ENCODE measurements around the gene RFT1. TPM values are rescaled to one million over a fixed set of nuclear protein-coding genes. Genes with fewer than 3 reads are reported as not detected.

Gene RFT1, protein sequence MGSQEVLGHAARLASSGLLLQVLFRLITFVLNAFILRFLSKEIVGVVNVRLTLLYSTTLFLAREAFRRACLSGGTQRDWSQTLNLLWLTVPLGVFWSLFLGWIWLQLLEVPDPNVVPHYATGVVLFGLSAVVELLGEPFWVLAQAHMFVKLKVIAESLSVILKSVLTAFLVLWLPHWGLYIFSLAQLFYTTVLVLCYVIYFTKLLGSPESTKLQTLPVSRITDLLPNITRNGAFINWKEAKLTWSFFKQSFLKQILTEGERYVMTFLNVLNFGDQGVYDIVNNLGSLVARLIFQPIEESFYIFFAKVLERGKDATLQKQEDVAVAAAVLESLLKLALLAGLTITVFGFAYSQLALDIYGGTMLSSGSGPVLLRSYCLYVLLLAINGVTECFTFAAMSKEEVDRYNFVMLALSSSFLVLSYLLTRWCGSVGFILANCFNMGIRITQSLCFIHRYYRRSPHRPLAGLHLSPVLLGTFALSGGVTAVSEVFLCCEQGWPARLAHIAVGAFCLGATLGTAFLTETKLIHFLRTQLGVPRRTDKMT
- total RNA-seq (2022; extraction: Qiagen RNA extraction), result 25.3 to 28.5 TPM (median 27.4 TPM) in 5 replicates

DNA sequence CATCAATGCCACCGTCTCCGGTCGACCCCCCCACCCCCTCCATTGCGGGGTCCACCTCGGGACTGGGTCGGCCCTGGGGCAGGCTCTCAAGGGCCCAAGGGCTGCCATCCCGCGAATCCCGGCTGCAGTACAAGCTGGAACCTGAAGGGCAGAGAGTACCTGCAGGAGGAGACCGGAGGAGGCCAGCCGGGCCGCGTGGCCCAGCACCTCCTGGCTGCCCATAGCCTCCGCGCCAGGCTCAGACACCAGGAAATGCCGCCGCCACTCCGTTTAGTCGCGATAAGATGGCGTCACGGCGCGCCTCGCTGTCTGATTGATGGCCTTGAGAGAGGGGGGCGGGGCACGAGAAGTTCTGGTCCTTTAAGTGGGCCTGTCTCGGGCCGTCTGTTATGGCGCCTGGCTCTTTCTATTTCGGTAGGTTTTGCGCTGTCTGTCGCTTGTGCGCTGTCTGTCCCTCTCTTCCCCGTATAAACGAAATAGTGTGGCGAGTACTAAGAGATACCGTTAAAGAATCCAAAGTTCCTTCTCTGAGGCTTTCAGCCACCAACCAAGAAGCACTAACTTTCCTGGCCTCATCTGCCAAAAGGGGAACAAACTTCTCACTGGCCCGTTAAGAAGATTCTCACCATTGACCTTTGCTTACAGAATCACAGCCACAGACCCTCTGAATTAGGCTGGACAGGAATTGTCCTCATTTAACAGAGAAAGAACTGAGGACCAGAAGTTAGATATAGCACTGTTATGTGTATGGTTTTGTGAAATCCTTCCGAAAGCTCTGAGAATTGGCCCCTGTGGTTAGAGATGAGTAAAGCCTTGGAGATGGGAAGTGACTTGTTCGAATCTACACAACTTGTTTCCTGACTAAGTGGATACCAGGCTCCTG lies at the start of gene RFT1:
TSS of gene RFT1 (minus strand) at position 257 of the 883 bp plus-strand sequence. CDS start at position 222, 35 bp downstream.

GRCh38 chr3:53160660-53161449 lies 30.6 kb upstream of the RFT1 start, which contains the start of gene PRKCD:
Gene PRKCD, plus strand, starts transcription at chr3:53161209. Its CDS starts 17,214 bp downstream, at chr3:53178423.

GRCh38 chr3:53045518-53046170 lies 84.6 kb downstream of the RFT1 start, which contains the start of gene SFMBT1:
Gene SFMBT1, minus strand, starts transcription at chr3:53046073. Its CDS starts 76,945 bp downstream, at chr3:52969128.

Other genes starting within 250 kb of the RFT1 start
- 7.5 to 9.0 TPM (median 8.5 TPM) in 5 replicates for gene STIMATE, start 232.9 kb downstream of the RFT1 start, total RNA-seq (2022; extraction: Qiagen RNA extraction)
- 8.1 to 12.3 TPM (median 8.5 TPM) in 5 replicates for gene SFMBT1, start 84.4 kb downstream of the RFT1 start, total RNA-seq (2022; extraction: Qiagen RNA extraction)
- gene PRKCD, start 30.8 kb upstream of the RFT1 start, total RNA-seq (2022; extraction: Qiagen RNA extraction), result 39.7 to 48.1 TPM (median 43.5 TPM) in 5 replicates
- gene TKT, start 125.6 kb upstream of the RFT1 start, total RNA-seq (2022; extraction: Qiagen RNA extraction), result 1,744 to 2,020 TPM (median 1,920 TPM) in 5 replicates
- gene DCP1A, start 217.1 kb upstream of the RFT1 start, total RNA-seq (2022; extraction: Qiagen RNA extraction), result 5.9 to 7.3 TPM (median 7.1 TPM) in 5 replicates